Activated CD8-positive, alpha-beta memory T cell treated with anti-CD3 and anti-CD28 coated beads, Interleukin-2, amount 10 ng/mL, durations not matched to agents 7 days and 5 days (primary cell): Measurements from ENCODE around the gene KCNMB2. TPM values are rescaled to one million over a fixed set of nuclear protein-coding genes. Genes with fewer than 3 reads are reported as not detected.
"Not testable (repeated sequence)": the region's sequence is repeated elsewhere in the genome, so short reads cannot be mapped to it uniquely, and the experiment has no call there.

ENCODE experiments used
- ATAC-seq: fragments of 150-1000 bp; cut with Tn5 transposase; one replicate; pipeline ENCODE4 v1.10.0; 2021; ENCODE audit warnings: moderate library complexity
- CTCF ChIA-PET: fragments of 350-600 bp; sonication (Branson Sonifier 250); formaldehyde crosslinking; loops from one replicate; lab custom pipeline; 2021; ENCODE audit warnings: antibody characterized with exemption; lab: Charles Lee
- DNase-seq: peaks from one replicate; pipeline ENCODE4 v3.0.0-alpha.2; 2020
- H3K27ac Mint-ChIP-seq: one replicate; pipeline ENCODE4 v1.8.0; 2021; ENCODE audit warnings: mild to moderate bottlenecking, mixed read lengths
- H3K27me3 Mint-ChIP-seq: one replicate; pipeline ENCODE4 v1.8.0; 2021; ENCODE audit warnings: mixed read lengths
- H3K36me3 Mint-ChIP-seq: one replicate; pipeline ENCODE4 v1.8.0; 2021; ENCODE audit warnings: mild to moderate bottlenecking, mixed read lengths
- H3K4me1 Mint-ChIP-seq: one replicate; pipeline ENCODE4 v1.8.0; 2021; ENCODE audit warnings: mixed read lengths
- H3K4me3 Mint-ChIP-seq: one replicate; pipeline ENCODE4 v1.8.0; 2021; ENCODE audit warnings: mild to moderate bottlenecking, moderate library complexity, mixed read lengths
- H3K9me3 Mint-ChIP-seq: one replicate; pipeline ENCODE4 v1.8.0; 2022; ENCODE audit warnings: low read depth, mixed read lengths
- total RNA-seq, 2 experiments: library from RNA; stranded (reverse); gene quantifications; one replicate each; pipeline ENCODE4 v1.2.3, GENCODE V29; 2021

The KCNMB2 gene
- total RNA-seq, 2 experiments from 2014 or later = not detected

DNA sequence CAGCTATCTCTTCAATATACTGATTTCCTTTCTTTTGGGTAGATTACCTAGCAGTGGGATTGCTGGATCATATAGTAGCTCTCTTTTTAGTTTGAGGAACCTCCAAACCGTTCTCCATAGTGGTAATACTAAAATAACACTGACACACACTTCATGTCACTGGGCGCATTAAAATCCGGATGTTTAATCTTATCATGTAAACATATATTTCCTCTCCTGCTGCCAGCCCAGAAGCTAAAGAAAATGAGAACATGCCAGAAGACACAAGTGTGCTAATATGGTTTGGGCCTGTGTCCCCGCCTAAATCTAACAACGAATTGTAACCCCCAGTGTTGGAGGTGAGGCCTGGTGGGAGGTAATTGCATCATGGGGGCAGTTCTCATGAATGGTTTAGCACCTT, 23.6 kb upstream of the KCNMB2 start:
- Mint-ChIP-seq H3K27ac (no peak overlapping the region), H3K4me1 (no peaks in the 10 kb centered on the region), H3K9me3 (no peaks in the 10 kb centered on the region), H3K27me3 (peaks cover 2% of the 10 kb centered on the region), H3K36me3 (no peaks in the 10 kb centered on the region), H3K4me3 (no peak overlapping the region)
- no peak for ATAC-seq
- CTCF ChIA-PET = no interaction called here
- DNase-seq = no peak

DNA sequence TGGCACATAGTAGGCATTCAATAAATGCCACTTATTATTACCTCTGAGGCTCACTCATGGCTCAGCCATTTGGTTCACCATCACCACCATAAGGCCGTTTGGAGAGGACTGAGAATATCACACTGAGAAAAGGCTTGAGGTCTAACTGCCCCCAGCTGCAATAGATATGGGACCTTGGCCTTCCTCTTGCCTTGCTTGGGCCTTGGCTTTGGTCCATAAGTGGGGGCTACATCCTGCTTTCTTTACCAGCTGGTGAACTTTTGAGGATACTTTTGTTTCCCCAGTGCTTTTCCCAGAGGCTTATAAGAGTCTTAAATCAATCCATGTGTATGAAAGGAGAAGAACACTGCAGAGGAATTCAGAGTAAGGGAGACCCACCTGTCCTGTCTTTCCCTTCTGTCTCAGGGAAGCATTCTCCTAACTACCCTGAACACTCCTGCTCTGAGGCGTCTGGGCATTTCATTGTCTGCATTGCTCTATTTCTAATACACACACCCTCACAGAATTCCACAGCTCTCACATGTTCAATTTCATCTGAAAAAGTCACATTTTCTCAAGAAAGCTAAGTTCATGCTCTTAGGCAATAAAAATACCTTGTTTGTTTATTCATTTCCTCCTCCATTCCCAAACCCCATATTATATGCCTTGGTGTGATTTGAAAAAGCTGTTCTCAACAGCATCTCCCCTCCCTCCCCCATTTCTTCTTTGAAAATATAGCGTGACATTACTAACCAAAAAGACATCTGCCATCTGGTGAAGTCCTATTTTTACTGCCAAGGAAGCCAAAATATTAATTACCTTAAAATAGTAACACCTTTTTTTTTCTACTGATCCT, 22.5 kb upstream of the KCNMB2 start:
- ATAC-seq (no peak), DNase-seq (no peak)
- Mint-ChIP-seq H3K27me3 (peaks cover 2% of the 10 kb centered on the region), H3K27ac (no peak overlapping the region), H3K36me3 (no peaks in the 10 kb centered on the region), H3K4me1 (no peaks in the 10 kb centered on the region), H3K9me3 (no peaks in the 10 kb centered on the region), H3K4me3 (no peak overlapping the region)
- CTCF ChIA-PET = no interaction called here

DNA sequence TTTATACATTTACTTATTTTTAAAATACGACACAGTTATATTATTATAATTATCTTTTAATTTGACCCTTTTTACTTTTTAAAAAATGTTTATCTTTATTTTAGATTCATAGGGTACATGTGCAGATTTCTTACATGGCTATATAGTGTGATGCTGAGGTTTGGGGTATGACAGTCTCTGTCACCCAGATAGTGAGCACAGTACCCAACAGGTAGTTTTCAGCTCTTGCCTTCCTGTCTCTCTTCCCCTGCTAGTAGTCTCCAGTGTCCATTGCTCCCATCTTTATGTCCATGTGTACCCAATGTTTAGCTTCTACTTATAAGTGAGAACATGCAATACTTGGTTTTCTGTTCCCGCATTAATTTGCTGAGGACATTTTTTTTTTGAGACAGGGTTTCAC, 21.8 kb upstream of the KCNMB2 start:
- Mint-ChIP-seq H3K9me3 (no peaks in the 10 kb centered on the region), H3K36me3 (no peaks in the 10 kb centered on the region), H3K4me3 (no peak overlapping the region), H3K4me1 (no peaks in the 10 kb centered on the region), H3K27ac (no peak overlapping the region), H3K27me3 (peaks cover 2% of the 10 kb centered on the region)
- no peak for DNase-seq
- CTCF ChIA-PET = no interaction called here
- no peak for ATAC-seq

DNA sequence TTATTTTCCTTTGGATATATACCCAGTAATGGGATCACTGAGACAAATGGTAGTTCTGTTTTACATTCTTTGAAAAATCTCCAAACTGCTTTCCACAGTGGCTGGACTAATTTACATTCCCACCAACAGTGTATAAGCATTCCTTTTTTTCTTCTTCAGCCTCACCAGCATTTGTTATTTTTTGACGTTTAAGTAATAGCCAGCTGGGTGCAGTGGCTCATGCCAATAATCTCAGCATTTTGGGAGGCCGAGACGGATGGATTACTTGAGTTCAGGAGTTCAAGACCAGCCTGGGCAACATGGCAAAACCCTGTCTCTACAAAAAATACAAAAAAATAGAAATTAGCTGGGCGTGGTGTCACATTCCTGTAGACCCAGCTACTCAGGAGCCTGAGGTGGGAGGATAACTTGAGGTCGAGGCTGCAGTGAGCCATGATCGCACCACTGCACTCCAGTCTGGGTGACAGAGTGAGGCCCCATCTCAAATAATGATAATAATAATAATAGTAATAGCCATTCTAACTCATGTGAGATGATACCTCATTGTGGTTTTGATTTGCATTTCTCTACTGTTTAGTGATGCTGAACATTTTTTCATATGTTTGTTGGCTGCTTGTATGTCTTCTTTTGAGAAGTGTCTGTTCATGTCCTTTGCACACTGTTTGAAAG, 21.0 kb upstream of the KCNMB2 start:
- ATAC-seq, H3K27me3 Mint-ChIP-seq, H3K36me3 Mint-ChIP-seq, H3K4me3 Mint-ChIP-seq, H3K4me1 Mint-ChIP-seq, DNase-seq, H3K27ac Mint-ChIP-seq, CTCF ChIA-PET, H3K9me3 Mint-ChIP-seq: not testable (repeated sequence)

DNA sequence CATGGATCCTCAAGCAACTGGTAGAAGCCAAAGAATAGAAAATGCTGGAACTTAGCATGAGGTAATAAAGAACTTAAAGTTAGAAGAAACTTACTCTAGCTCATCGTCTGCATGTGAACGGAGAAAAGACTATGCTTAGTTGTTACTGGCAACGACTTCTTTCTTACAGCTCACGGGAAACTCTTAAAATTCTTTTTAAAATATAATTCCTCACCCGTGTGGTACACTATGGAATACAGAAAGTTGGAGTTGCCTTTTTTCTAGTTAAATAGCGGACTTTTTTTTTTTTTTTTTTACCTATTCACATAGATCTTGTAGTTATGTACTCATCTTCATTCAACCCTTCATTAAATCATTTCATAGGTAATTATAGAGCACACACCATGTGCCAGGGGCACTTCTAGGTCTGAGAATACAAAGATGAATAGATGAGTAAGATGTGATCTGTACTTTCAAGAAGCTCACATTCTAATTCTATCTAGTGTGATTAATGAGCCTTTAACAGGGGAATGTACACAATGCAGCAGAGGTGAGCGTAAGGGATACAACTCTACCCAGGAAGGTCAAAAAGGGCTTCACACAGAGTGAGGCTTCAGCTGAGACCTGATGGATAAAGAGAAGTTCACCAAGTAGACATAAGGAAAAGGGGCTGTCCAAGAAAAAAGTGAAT, 18.4 kb upstream of the KCNMB2 start:
- DNase-seq = no peak
- Mint-ChIP-seq H3K9me3 (no peaks in the 10 kb centered on the region), H3K27me3 (peaks cover 2% of the 10 kb centered on the region), H3K4me1 (no peaks in the 10 kb centered on the region), H3K36me3 (no peaks in the 10 kb centered on the region), H3K27ac (no peak overlapping the region), H3K4me3 (no peak overlapping the region)
- no peak for ATAC-seq
- CTCF ChIA-PET = no interaction called here

DNA sequence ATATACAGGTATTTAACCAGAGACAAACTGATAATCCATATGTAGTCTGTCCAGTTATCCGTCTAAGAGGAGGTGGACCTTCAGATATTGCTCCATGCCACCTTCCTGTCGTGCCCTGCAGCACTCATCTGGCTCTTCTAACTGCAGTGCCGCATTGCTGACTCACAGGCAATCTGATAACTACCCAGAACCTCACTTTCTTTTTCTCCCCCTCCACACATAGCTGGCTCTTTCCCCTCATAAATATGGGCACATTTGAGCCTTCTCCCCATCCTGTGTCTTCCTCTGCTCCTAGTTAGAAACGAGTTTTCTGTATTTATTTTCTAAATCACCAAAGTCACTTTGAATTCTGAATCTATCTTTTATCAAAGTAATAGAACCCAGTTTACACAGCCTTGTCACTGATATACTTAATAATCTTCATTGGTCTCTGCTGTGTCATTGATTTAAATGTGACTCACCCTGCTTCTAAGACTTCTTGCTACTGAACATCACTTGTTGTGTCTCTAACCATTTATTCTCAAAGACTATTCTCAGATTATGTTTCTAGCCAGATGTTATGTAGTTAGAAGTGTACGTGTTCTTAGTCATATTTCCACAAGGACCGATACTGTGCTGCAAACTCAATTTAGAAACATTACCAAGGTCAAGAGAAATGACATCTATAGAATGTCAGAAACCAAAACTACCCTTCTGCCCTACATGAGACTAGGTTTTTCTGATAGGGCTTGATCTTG, 17.4 kb upstream of the KCNMB2 start:
- Mint-ChIP-seq H3K27me3 (peaks cover 2% of the 10 kb centered on the region), H3K4me1 (no peaks in the 10 kb centered on the region), H3K36me3 (no peaks in the 10 kb centered on the region), H3K4me3 (no peak overlapping the region), H3K27ac (no peak overlapping the region), H3K9me3 (no peaks in the 10 kb centered on the region)
- ATAC-seq (no peak), DNase-seq (no peak)
- CTCF ChIA-PET = no interaction called here

DNA sequence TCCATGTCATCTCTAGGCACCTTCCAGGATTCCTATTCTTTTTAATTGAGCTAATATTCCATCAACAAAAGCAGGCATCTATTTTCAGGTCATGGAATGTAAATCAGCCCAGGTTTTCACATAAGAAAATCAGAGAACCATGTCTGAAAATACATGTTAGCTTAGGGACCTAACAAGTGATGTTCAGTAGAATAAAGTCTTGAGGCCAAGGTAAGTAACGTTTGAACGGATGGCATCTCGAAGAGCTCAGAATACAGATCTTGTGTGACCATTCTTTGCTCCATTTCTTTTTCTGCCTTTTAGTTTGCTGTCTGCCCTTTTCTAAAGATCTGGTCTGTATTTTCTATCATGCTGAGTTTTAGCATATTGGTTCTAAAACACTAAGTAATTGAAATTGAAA, 16.5 kb upstream of the KCNMB2 start:
- ATAC-seq = no peak
- H3K9me3 Mint-ChIP-seq = no peaks in the 10 kb centered on the region
- H3K4me3 Mint-ChIP-seq = no peak overlapping the region
- H3K36me3 Mint-ChIP-seq = no peaks in the 10 kb centered on the region
- no peaks in the 10 kb centered on the region for H3K4me1 Mint-ChIP-seq
- CTCF ChIA-PET = no interaction called here
- peaks cover 2% of the 10 kb centered on the region for H3K27me3 Mint-ChIP-seq
- DNase-seq = no peak
- H3K27ac Mint-ChIP-seq = no peak overlapping the region

DNA sequence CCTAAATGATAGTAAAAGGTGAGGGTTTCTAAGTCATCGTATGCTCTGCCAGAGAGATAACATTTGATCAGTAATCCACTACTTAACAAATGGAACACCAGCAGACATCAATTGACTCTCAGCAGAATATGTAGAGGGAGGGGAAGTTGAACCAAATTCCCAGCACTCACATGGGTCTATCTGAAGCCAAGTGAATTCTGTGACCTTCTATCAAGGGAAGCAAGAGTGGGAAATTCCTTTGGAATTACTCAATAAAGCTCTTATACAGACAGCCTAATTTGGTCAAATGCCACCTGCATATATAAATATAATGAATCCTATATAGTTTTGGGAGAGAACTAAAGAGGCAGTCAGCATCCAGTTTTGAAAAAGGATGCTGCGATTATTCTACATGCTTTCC, 15.8 kb upstream of the KCNMB2 start:
- H3K27me3 Mint-ChIP-seq = peaks cover 2% of the 10 kb centered on the region
- H3K9me3 Mint-ChIP-seq = no peaks in the 10 kb centered on the region
- CTCF ChIA-PET = no interaction called here
- no peaks in the 10 kb centered on the region for H3K36me3 Mint-ChIP-seq
- H3K4me3 Mint-ChIP-seq = no peak overlapping the region
- ATAC-seq (no peak), DNase-seq (no peak)
- H3K4me1 Mint-ChIP-seq = no peaks in the 10 kb centered on the region
- H3K27ac Mint-ChIP-seq = no peak overlapping the region

DNA sequence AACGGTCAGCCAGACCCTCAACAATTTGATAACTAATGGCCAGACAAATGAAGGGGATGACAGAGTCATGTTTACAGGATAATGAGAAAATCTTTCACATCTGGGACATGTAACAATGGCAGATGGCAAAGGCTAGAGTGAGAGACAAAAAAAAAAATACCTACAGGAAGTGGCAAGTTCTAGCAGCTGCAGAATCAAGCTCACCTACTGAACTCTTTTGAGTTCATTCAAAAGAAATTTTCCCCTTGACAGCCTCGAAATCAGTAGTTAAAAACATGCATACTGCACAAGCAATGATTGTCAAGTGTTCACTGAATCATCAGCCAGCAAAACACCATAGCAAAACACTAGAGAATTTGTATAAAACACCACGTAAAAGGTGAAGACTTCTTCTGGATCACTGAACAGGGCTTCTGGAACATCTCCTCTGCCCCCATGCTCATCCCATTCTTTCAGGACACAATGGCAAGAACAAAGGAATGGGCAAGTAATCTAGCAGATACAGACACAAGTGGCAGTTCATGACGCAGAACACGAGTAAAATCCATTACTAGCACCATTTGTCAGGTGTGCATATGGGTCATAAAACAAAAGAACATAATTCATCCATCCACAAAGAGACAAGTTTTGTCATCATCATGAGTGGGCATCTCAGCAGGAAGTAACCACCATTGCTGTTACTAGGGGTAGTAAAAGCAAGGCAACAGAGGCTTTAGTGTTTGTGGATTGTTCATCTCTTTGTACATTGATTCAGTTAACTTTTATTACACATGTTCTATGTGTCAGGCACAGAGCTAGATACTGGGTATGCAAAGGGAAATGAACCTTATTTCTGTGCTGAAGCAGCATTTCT, 13.8 kb upstream of the KCNMB2 start:
- Mint-ChIP-seq H3K4me3 (no peak overlapping the region), H3K4me1 (no peaks in the 10 kb centered on the region), H3K27me3 (peaks cover under 1% of the 10 kb centered on the region), H3K36me3 (no peaks in the 10 kb centered on the region), H3K27ac (no peak overlapping the region), H3K9me3 (no peaks in the 10 kb centered on the region)
- CTCF ChIA-PET = no interaction called here
- no peak for DNase-seq
- no peak for ATAC-seq

DNA sequence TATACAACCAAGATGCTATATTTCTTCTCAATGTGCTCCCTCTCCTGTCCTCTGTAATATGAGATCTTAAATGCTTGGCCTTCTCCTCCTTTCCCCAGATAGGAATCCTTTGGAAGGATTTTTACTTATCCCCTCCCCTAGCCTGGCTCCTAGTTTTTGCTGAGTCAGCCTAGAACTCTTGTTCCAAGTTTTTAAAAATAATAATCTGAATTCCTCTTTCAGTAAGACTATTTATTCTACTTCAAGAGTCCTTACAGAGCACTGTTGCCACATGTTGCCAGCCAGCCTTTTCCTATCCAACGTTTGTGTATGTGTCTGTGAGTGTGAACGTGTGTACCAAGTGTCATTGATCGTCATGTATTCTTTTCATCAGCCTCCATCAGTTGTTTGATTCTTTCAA, 11.0 kb upstream of the KCNMB2 start:
- no peak for DNase-seq
- H3K27ac Mint-ChIP-seq = no peak overlapping the region
- no peak overlapping the region for H3K4me3 Mint-ChIP-seq
- H3K4me1 Mint-ChIP-seq = no peaks in the 10 kb centered on the region
- H3K27me3 Mint-ChIP-seq = no peaks in the 10 kb centered on the region
- no peak for ATAC-seq
- no peaks in the 10 kb centered on the region for H3K36me3 Mint-ChIP-seq
- CTCF ChIA-PET = no interaction called here
- H3K9me3 Mint-ChIP-seq = no peaks in the 10 kb centered on the region

DNA sequence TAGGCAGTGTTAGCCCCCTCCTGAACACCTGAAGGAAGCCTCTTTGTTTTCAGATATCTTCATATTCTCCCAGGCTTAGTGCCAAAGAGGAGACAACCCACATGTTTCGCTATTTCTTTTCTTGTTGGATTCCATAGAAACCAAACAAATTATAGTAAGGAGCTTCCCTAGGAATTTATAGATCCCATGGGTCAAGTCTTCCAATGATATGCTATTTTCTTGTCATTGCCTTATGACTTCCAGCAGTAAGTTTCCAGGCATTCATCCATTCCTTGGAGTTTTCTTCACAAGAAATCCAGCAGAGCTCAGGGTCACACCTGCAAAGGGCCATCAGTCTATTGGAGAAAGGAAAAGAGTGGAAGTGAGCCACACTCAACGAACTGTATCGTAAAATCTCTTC, 9.9 kb upstream of the KCNMB2 start:
- Mint-ChIP-seq H3K4me1 (no peaks in the 10 kb centered on the region), H3K36me3 (no peaks in the 10 kb centered on the region), H3K4me3 (no peak overlapping the region), H3K9me3 (no peaks in the 10 kb centered on the region), H3K27me3 (no peaks in the 10 kb centered on the region), H3K27ac (no peak overlapping the region)
- CTCF ChIA-PET = no interaction called here
- DNase-seq = no peak
- ATAC-seq = no peak

DNA sequence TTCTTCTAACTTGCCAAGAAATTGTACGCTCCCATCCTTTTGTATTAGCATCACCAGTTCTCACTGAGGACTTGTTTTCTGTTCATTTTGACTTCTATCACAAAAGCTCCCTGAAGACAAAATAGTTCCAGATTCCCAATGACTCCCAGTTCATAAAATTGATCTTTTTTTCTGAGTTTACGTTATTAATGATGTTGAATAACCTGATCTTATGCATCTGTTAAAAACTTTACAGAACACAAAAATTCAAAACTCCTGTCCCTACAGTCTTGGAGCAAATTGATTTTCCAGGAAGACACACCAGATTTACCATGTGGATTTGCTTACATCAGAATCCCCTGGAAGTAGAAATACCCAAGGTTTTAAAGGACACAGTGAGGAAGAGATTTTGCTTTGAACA, 8.3 kb upstream of the KCNMB2 start:
- ATAC-seq = no peak

More for the DNA sequence above, 8.3 kb upstream of the KCNMB2 start:
- Mint-ChIP-seq H3K36me3 (no peaks in the 10 kb centered on the region), H3K4me3 (no peak overlapping the region), H3K9me3 (peaks cover 2% of the 10 kb centered on the region), H3K4me1 (no peaks in the 10 kb centered on the region), H3K27ac (no peak overlapping the region), H3K27me3 (no peaks in the 10 kb centered on the region)
- no peak for DNase-seq
- CTCF ChIA-PET = no interaction called here
